GM19324 (cell line): Measurements from ENCODE around the gene IQCK.

Experiments
- ATAC-seq: cut with Tn5 transposase; IDR thresholded peaks from one replicate; pipeline ENCODE4 v1.9.1; 2021; ENCODE audit warnings: mild to moderate bottlenecking, moderate library complexity; ENCODE audit not compliant: unreplicated experiment, low FRiP score

The IQCK gene

DNA sequence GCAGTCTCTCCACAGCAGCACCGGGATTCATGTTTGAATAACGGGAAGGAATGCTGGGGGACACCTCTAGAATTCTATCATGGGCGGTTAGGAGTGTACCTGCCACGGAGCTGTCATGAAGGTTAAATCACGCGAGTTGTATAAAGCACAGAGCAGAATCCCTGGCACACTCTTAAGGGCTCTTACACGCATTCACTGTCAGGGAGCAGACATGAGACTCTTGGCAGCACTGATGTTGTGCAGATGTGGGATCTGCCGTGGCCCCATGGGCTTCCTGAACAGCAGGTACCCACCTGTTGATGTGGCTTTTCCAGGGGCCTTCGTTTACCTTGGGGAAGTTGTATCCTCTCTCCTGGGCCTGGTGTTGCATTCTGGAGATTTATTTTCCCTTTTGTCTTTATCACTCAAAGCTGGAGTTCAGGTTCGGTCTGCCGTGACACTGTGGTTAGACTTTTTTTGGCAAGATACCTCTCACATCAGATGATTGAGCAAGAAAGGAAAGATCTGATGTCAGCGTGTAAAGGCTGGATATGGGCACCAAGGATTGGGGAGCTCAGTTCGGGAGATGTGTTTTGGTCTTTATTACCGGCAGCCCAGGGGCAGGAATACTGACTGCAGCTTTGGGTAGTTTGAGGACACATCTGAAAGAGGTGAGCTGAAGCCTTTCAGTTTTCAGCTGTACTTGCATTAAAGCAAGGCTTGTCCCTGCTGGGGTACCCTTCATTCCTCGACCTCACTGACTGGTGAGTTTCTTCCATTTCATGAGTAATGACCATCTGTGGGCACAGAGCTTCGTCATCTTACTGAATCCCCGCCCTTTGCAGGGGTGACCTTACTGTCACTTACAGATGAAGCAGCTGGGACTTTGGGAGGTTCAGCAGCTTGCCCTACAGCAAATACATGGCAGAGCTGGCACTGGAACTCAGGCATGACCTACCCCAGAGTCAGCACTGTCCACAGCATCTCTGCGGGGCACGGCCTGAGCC is 19.3 kb upstream of the IQCK start:
- no peak for ATAC-seq

DNA sequence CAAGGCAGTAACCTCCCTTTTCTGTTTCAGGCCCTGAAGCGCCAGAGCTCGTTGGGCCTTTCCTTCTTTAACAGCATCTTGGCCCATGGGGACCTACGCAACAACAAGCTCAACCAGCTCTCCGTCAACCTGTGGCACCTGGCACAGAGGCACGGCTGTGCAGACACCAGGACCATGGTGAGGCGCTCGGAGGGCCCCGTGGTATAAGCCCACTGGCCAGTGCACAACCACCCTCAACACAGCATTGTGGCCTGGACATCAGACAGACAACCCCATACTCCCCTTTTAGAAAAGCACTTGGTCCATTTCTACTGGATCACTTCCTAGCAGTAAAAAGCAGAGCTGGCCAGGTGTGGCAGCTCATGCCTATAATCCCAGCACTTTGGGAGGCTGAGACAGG is 18.6 kb upstream of the IQCK start:
- no peak for ATAC-seq

DNA sequence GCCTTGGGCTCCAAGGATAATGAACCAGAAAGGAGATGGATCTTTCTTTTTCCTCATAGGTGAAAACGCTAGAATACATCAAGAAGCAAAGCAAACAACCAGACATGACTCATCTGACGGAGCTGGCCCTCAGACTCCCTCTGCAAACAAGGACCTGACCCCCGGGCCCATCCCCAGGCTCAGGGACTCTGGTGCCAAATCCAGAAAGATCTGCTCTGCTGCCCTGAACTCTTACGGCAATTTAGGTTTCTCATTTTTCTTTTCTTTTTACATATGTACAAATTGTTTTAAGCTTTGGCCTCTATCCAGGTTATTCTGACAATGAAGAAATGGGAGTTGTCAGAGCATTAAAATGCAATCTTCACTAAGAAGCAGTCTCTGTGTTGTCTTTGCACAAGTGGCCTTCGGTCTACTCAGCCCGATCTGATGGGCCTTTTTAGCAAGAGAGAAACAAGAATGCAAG is 17.7 kb upstream of the IQCK start:
- ATAC-seq = no peak

DNA sequence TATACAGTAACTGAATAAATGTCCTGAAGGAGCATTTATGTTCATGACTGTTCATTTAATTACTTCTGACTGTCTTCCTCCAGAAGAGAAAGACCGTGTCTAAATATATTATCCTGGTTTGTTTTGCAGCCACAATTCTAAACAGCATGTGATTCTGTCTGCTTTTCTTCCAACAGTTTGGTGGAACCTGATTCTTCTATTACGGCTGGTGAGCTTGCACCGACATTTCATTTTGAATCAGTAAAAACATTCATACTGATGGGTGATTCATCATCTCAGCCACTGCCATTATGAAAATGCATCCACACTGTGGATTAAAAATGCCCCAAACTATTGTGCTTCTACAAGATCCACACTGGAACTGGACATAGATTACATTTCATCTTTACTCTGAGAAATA is 17.0 kb upstream of the IQCK start:
- ATAC-seq = no peak

DNA sequence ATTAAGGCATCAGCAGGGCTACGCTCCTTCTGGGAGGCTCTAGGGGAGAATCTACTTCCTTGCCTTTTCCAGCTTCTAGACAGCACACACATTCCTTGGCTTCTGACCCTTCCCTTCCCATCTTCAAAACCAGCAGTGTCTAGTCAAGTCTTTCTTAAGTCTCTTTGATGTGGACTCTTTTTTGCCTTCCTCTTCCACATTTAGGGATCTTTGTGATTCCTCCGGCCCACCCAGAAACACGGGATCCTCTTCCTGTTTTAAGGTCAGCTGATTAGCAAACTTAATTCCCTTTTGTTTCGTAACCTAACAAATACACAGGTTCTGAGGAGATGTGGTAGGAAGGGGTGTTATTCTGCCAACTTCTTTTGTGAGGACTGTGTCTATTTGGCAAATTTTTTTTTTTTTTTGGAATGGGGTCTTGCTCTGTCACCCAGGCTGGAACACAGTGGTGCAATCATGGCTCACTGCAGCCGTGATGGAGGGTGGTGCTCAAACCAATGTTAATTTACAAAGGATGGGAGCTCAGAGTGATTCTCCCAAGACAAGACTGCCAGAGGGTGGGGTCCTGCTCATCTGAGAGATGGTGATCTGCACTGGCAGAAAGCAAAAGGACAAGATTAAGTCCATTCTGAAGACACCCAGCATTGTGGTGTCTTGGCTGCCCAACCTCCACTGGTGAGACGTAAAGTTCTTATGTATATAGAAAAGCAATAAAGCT is 14.7 kb upstream of the IQCK start:
- ATAC-seq = no peak

DNA sequence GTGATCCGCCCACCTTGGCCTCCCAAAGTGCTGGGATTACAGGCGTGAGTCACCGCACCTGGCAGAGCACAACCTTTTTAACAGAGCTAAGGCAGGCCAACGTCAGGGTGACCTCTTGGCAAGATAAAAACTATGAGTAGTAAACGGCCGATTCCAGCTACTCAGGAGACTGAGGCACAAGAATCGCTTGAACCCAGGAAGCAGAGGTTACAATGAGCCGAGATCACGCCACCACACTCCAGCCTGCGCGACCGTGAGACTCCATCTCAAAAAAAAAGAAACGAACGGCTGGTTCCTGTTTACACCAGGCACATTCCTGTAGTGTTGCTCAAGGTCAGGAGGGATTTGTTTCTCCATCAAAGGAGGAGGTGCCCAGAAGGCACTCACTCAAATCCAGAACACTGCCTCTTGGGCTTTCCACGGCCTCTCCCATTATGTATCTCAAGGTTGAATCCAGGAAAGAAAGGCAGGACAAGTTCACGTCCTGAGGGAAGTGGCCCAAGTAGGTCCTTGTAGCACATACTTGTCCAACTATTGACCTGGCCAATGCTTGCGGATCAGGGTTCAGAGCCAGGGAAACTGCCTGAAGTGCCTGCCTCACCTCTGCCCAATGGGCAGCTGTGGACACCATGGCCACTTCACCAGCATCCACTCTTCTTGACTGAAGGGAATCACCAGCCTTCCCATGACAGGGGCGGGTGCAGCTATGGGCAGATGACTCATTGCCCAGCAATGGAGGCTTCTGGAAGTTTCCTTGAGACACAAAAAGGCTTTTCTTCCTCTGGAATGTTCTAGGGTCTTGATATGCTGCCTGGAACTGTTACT is 13.5 kb upstream of the IQCK start:
- ATAC-seq = no peak

DNA sequence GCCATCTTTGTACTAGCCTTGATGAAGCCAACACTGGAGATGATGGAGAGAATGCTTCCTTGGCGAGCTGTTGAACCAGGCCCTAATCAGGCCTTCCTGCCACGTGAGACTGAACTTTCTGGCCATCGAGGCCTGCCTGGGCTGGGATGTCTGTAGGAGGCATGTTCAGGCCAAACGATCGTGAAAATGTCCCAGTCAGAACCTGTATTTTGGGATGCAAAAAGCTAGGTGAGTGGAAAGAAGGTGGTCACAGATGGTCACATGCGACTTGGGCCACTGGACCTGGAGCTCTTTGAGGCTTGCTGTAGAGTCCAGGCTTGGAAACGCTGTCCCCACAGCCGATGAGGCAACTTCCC is 12.9 kb upstream of the IQCK start:
- no peak for ATAC-seq

DNA sequence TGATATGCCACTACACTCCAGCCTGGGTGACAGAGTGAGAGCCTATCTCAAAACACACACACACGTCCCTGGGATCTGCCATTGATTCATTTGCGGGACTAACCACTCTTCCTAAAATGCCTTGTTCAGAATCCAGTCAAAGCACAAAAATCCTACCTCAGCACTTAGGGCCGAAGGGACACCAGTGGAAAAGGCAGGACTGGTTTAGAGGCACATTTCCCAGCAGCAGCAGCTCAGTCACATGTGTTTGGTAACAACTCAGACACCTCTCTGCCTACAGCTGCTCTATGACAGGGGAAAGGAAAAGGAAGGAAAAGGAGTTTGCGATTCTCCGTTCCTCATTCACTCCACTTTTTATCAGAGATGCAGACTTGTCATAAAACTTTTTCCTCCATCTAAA is 12.2 kb upstream of the IQCK start:
- ATAC-seq = no peak

DNA sequence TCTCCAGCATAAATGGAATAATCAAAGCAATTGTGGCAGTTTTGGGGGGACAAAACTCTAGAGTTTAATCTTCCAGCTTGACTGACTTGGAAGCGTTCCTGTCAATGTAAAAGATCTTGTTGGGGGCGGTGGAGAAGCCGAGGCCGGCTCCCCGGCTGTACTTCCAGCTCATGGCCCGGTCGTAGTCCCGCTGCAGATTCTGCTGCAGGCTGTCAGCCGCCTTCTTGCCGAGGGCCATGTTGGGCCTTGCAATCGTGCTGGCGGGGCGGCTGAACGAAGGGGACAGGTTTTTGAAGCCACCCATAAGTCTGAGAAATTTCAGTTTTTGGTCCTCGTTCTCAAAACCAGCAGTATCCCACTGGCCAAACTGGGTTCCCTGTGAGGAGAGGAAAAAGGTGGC is 11.2 kb upstream of the IQCK start:
- no peak for ATAC-seq

DNA sequence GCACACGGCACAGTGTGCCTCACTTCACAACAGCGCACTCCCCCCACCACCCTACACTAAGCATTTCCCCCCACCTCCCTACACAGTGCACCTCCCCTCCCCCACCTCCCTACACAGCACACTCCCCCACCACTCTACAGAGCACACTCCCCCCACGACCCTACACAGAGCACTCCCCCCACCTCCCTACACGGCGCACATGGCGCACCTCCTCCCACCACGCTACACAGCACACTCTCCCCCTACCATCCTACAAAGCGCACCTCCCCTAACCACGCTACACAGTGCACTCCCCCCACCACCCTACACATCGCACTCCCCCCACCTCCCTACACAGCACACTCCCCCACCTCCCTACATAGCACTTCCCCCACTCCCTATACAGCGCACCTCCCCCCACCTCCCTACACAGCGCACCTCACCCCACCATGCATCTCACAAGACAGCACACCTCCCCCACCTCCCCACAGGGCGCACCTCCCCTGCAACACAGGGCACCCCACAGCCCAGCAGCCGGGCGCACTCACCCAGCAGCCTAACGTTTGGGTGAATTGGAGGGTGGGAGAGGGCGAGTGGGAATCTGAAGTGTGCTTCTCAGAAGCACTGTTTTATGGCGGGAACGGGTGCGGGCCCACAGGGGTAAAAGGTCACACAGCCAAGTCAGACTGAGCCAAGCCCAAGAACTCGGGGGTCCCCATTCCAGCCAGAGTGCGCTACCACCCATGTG is 10.3 kb upstream of the IQCK start:
- ATAC-seq = no peak

DNA sequence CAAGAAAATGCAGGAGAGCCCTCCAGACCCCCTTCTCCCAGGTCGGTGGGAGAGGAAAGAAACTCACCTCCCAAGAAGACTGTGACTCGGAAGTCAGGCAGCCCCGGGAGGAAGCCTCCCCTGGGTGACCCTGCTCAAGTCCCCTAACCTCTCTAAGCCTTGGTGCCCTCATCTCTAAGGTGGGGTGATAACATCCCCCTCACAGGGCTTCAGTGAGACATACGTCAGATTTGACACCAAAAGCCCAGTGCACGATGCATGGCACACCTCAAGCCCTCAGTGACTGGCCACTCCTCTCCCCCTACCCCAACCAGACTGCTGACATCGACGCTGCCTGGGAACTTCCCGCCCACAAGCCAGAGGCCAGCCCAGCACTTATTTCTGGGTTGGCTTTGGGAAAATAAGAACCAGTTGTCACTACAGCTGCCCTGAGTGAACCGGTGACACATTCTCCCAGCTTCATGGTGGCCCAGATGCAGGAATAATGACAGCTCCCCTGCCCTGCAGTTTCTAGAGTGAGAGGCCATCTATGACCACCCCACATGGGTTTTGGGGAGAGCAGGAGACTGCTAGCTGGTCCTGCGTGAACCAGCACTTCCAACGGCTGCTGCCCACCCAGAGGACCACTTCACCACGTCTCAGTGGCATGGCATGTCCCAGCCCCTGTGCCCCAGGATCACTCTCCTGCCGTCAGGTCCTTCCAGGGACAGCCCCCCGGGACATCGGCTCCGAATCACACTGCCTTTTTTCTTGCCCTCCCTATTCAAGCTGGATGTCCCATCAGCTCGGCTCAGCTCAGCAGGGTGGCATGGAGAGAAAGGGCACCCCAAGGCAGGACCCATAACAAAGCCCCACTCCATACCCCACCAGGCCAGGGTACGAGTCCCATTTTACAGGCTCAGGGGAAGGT is 9.5 kb upstream of the IQCK start:
- ATAC-seq = no peak

DNA sequence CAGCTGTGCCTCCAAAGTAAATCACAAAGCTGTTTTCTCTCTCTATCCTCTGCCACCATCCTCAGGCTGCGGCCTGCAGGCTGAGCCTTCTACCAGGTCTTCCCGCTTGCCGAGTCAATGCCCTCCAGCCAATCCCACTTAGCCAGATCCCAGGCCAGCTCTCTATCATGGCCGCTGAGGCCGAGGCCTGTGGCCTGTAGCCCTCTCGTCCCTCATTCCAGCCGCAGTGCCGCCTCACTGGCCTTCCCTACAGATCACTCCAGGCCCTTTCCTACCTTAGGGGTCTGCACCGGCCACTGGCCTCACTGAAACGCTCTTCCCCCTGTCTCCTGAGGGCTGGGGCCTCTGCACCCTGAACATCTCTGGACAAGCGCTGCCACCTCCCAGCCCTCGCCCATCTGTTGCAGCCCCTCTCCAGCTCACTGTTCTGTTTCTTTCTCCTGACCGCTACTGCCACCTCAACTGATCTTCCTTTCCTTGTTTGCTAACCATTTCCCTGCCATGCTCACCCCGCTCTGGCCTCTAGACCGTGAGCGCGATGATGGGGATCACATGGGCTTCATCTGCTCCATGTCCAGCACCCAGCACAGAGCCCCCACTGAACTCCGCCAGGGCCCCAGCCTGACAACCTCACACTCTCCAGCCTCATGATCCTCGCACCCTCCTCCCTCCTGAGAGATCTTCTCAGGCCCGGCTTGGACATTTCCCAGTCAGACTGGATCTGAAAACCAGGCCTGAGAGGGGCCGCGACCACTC is 8.5 kb upstream of the IQCK start:
- ATAC-seq = no peak

DNA sequence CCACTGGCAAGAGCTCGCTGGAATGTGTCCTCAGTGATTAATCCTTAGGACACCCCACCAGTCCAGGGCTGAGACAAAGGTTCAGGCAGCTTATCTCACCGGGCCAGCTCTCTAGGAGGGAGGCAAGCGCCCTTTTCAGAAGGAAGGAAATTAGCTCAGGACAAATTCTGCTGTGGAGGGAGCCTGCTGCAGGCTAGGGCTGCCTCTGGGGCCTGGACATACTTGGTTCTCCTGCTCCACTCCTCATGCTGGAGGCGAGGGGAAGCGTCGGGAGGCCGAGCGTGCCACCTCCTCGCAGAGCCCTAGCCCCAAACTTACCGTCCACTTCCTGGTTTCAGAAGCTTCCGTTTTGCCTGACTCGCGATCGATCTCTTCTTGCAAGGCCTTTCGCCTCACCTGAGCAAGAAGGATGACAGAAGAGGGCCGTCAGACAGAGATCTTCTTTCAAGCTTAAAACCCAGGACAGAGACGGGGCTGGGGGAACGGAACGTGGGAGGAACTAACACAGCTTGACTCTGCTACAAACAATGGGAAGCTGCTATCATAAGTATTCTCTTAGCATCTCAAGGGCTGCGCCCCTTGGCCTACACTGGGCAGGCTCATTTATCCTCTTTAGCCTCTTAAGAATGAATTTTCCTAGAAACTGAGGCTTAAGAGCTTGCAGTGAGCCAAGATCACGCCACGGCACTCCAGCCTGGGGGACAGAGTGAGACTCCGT is 7.7 kb upstream of the IQCK start:
- ATAC-seq = no peak

DNA sequence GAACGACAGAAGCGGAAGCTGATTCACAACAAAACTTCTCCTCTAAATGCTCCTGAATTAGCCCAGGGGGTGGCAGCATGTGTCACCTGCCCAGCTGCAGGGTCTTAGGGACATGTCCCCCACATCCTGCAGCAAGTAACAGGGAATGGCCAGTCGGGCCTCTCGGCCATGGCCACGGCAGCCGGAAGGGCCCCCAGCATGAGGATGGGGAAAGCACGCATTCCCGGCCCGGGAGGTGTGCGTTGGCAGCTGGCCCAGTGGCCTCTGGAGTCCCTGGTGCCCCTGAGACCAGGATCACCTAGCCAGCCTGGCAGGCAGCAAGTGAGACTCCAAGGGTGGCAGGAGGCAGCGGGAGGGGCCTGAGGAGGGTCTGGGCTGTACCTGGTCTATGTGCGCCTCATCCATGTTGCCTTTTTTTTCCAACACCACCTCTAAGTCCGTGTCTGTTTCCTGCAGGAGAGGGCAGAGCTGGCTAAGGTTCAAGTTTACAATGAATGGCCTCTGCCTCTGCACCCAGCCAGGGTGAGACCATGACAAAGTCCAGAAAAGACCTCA is 7.0 kb upstream of the IQCK start:
- no peak for ATAC-seq

DNA sequence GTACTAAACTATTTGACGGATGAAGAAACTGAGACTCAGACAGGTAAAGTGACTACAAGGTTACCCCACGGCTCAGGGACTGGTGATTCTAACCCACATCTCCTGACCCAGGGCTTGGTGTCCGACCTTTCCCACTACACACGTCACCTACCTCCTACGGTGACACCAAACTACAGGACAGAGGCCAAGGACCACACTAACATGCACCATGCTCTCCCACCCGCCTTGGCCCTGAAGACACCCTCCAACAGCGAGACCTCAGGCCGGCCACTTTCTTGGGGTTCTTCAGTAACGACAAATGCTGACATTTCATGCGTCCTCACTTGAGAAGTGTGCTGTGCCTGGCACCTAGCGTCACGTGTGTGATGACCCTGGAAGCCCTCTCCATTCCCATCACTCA is 6.4 kb upstream of the IQCK start:
- ATAC-seq = no peak

DNA sequence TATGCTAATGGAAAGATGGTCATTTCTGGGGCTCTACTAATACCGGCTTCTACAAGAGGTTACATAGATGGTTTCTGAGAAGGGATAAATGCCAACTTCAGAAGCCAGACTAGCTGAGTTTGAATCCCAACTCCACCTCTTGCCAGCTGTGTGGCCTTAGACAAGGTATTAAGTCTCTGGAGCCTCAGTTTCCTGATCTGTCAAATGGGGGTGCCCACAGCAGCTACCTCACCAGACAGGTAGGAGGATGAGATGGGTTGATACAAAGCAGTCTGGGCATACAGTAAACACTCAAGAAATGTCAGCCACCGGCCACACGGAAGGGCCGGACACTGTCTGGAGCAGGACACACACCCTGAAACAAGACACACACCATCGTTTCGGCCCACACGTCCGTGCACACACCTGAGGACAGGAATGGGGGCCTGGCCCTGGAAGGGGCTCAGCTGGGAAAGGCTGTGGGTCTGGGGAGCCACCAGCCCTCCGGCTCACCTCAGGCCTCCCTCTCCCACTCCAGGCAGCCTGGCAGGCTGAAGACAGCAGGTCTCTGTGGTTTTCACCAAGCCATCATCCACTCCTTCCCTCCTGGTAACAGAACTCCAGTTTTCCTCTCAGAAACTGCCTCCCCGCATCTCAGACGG is 5.5 kb upstream of the IQCK start:
- no peak for ATAC-seq

DNA sequence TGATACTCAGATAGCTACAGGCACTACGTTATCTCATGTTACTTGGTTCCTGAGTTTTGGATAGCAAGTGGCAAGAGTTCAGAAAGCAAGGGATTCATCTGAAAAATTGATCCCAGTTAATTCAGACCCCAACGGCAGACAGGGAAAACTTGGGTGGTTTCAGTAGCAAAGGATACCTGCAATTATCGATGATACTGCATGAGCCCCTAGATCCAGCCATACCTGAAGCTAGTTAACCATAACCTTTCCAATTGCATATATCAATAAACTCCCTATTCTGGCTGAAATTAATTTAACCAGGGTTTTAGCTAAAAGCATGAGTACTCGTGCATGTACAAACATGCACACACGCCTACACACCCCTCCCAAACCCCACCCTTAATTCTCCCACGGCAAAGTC is 4.4 kb upstream of the IQCK start:
- ATAC-seq = no peak
